Tibial nerve (tissue), 4 donors: ENCODE results near the gene MUC20. TPM values are rescaled to one million over a fixed set of nuclear protein-coding genes. Genes with fewer than 3 reads are reported as not detected.
"Not testable (repeated sequence)": the region's sequence is repeated elsewhere in the genome, so short reads cannot be mapped to it uniquely, and the experiment has no call there.

Experiments used
- DNase-seq, 2 donors: peaks; one replicate each; pipeline ENCODE4 v3.0.0-alpha.2; 2019; ENCODE audit warnings: low spot score in 2 of 2
- H3K27ac ChIP-seq, 4 donors: fragments of 200-600 bp; sonication (generic) in 3 of 4; one replicate each; pipeline ENCODE4 v1.5.1; 2017 to 2019; ENCODE audit warnings: mild to moderate bottlenecking in 1 of 4
- H3K27me3 ChIP-seq, 2 donors: fragments of 200-600 bp; sonication (generic) in 1 of 2; one replicate each; pipeline versions ENCODE4 v1.5.1 to v1.6.0; 2017 to 2019
- H3K36me3 ChIP-seq, 3 donors: fragments of 200-600 bp; sonication (generic); one replicate each; pipeline ENCODE4 v1.5.1; 2018 to 2019
- H3K4me1 ChIP-seq, 4 donors: fragments of 200-600 bp; sonication (generic) in 3 of 4; one replicate each; pipeline ENCODE4 v1.5.1; 2017 to 2019
- H3K4me3 ChIP-seq, 4 donors: fragments of 200-600 bp; sonication (generic) in 3 of 4; one replicate each; pipeline ENCODE4 v1.5.1; 2017 to 2019; ENCODE audit warnings: mild to moderate bottlenecking in 1 of 4, moderate library complexity in 1 of 4
- H3K9me3 ChIP-seq, 4 donors: fragments of 200-600 bp; sonication (generic) in 3 of 4; one replicate each; pipeline ENCODE4 v1.5.1; 2017 to 2019
- CTCF ChIP-seq, 5 experiments: fragments of 200-600 bp in 3 of 5; fragments of 450-650 bp in 2 of 5; sonication (generic) in 3 of 5; IDR thresholded peaks; one replicate each; pipeline ENCODE4 v1.5.1; 2016 to 2019; ENCODE audit warnings: antibody characterized with exemption in 5 of 5, mild to moderate bottlenecking in 3 of 5, moderate library complexity in 2 of 5
- EP300 ChIP-seq, 2 donors: sonication (generic); formaldehyde crosslinking; IDR thresholded peaks; one replicate each; pipeline ENCODE4 v1.6.1; 2017; ENCODE audit warnings: antibody characterized with exemption in 2 of 2, mild to moderate bottlenecking in 1 of 2
- POLR2A ChIP-seq, 2 donors: fragments of 450-650 bp; IDR thresholded peaks; one replicate each; pipeline ENCODE4 v1.6.1; 2017; ENCODE audit warnings: antibody characterized with exemption in 2 of 2, mild to moderate bottlenecking in 2 of 2, moderate library complexity in 2 of 2
- WGBS, 2 donors: methylation state at CpG; one replicate each; pipeline ENCODE4 v1.1.5; 2018; 5-methylcytosine and 5-hydroxymethylcytosine counted together
- total RNA-seq, 4 donors: library from RNA; depleted of rRNA; stranded (reverse); fragments of >200 nt; gene quantifications; one replicate each; pipeline ENCODE4 v1.1.0, GENCODE V29; 2016

The MUC20 gene
- total RNA-seq, 4 donors from 2014 or later, result 11.0 to 67.5 (median 22.9) TPM

- H3K4me1 ChIP-seq, result no peaks in the 10 kb centered on the region
- TF ChIP-seq POLR2A (IDR thresholded peaks at IDR 0.05) (no peak), EP300 (IDR thresholded peaks at IDR 0.05) (no peak)
- no peaks in the 10 kb centered on the region for H3K9me3 ChIP-seq
- H3K27me3 ChIP-seq, result no peaks in the 10 kb centered on the region
- peaks cover 0 to 28% (median 0%) of the 10 kb centered on the region in 3 donors for H3K36me3 ChIP-seq
- H3K4me3 ChIP-seq, result no peak overlapping the region
- H3K27ac ChIP-seq, result no peak overlapping the region
- DNase-seq, result no peak
- WGBS, 2 donors, result 57 to 62% methylated on average over 7 of the region's 7 CpGs
Measured at GRCh38 chr3:195727606-195728195, 6.9 kb downstream of the MUC20 start.

- not testable (repeated sequence) for H3K27ac ChIP-seq, H3K27me3 ChIP-seq, H3K4me1 ChIP-seq, DNase-seq, H3K9me3 ChIP-seq, H3K4me3 ChIP-seq
- peaks cover 0 to 37% (median 0%) of the 10 kb centered on the region in 3 donors for H3K36me3 ChIP-seq
- 76 to 87% methylated on average over 5 of the region's 5 CpGs for WGBS, 2 donors
Measured at GRCh38 chr3:195728789-195729188, 8.0 kb downstream of the MUC20 start.

- TF ChIP-seq POLR2A (IDR thresholded peaks at IDR 0.05) (no peak), CTCF (IDR thresholded peaks at IDR 0.05) (no peak), EP300 (IDR thresholded peaks at IDR 0.05) (no peak)
- Histone ChIP-seq H3K27ac (no peak overlapping the region), H3K4me1 (no peaks in the 10 kb centered on the region), H3K36me3 (peaks cover 0 to 37% (median 0%) of the 10 kb centered on the region in 3 donors), H3K27me3 (no peaks in the 10 kb centered on the region), H3K9me3 (no peaks in the 10 kb centered on the region), H3K4me3 (no peak overlapping the region)
- no peak for DNase-seq
- 83 to 92% methylated on average over 18 of the region's 18 CpGs for WGBS, 2 donors
Measured at GRCh38 chr3:195729476-195730251, 8.9 kb downstream of the MUC20 start.

- Histone ChIP-seq H3K27ac (no peak overlapping the region), H3K36me3 (peaks cover 0 to 46% (median 0%) of the 10 kb centered on the region in 3 donors), H3K9me3 (no peaks in the 10 kb centered on the region), H3K27me3 (no peaks in the 10 kb centered on the region), H3K4me1 (no peaks in the 10 kb centered on the region), H3K4me3 (no peak overlapping the region)
- WGBS, 2 donors, result 86 to 87% methylated on average over 11 of the region's 11 CpGs
- no peak for TF ChIP-seq CTCF (IDR thresholded peaks at IDR 0.05)
- DNase-seq, result no peak
Measured at GRCh38 chr3:195731356-195731905, 10.7 kb downstream of the MUC20 start.

- TF ChIP-seq CTCF (IDR thresholded peaks at IDR 0.05) (no peak), EP300 (IDR thresholded peaks at IDR 0.05) (no peak)
- no peak overlapping the region for H3K4me3 ChIP-seq
- no peaks in the 10 kb centered on the region for H3K9me3 ChIP-seq
- no peaks in the 10 kb centered on the region for H3K4me1 ChIP-seq
- no peaks in the 10 kb centered on the region for H3K27me3 ChIP-seq
- H3K36me3 ChIP-seq, result peaks cover 0 to 53% (median 0%) of the 10 kb centered on the region in 3 donors
- WGBS, 2 donors, result 68% methylated on average over 12 of the region's 12 CpGs
- no peak overlapping the region for H3K27ac ChIP-seq
- DNase-seq, result no peak
Measured at GRCh38 chr3:195732940-195733339, 12.2 kb downstream of the MUC20 start.

- H3K9me3 ChIP-seq, result no peaks in the 10 kb centered on the region
- WGBS, 2 donors, result 77 to 89% methylated on average over 16 of the region's 16 CpGs
- no peak overlapping the region for H3K27ac ChIP-seq
- H3K27me3 ChIP-seq, result no peaks in the 10 kb centered on the region
- no peak for TF ChIP-seq EP300 (IDR thresholded peaks at IDR 0.05)
- no peak for TF ChIP-seq POLR2A (IDR thresholded peaks at IDR 0.05)
- TF ChIP-seq CTCF (IDR thresholded peaks at IDR 0.05), result no peak
- H3K36me3 ChIP-seq, result peaks cover 0 to 44% (median 0%) of the 10 kb centered on the region in 3 donors
- no peak for DNase-seq
- H3K4me3 ChIP-seq, result no peak overlapping the region
- H3K4me1 ChIP-seq, result no peaks in the 10 kb centered on the region
Measured at GRCh38 chr3:195735036-195735695, 14.4 kb downstream of the MUC20 start.
